Activated CD4-positive, alpha-beta memory T cell treated with anti-CD3 and anti-CD28 coated beads, Interleukin-2, amount 10 ng/mL, durations not matched to agents 7 days and 5 days (primary cell): ENCODE results near the gene CLIC3. TPM values are rescaled to one million over a fixed set of nuclear protein-coding genes. Genes with fewer than 3 reads are reported as not detected.

ENCODE experiments used
- CTCF ChIA-PET: fragments of 350-600 bp; sonication (Branson Sonifier 250); formaldehyde crosslinking; loops from one replicate; lab custom pipeline; 2021; ENCODE audit warnings: antibody characterized with exemption, inconsistent platforms; lab: Charles Lee
- POLR2A ChIA-PET: fragments of 350-600 bp; sonication (Branson Sonifier 250); formaldehyde crosslinking; loops from one replicate; lab custom pipeline; 2021; ENCODE audit warnings: antibody characterized with exemption; lab: Charles Lee
- DNase-seq: peaks from one replicate; pipeline ENCODE4 v3.0.0-alpha.2; 2020
- H3K27ac Mint-ChIP-seq: one replicate; pipeline ENCODE4 v1.8.0; 2021; ENCODE audit warnings: mild to moderate bottlenecking, mixed read lengths
- H3K27me3 Mint-ChIP-seq: one replicate; pipeline ENCODE4 v1.8.0; 2021; ENCODE audit warnings: mixed read lengths
- H3K36me3 Mint-ChIP-seq: one replicate; pipeline ENCODE4 v1.8.0; 2021; ENCODE audit warnings: low read depth, mixed read lengths
- H3K4me1 Mint-ChIP-seq: one replicate; pipeline ENCODE4 v1.8.0; 2021; ENCODE audit warnings: mixed read lengths
- H3K4me3 Mint-ChIP-seq: one replicate; pipeline ENCODE4 v1.8.0; 2021; ENCODE audit warnings: mild to moderate bottlenecking, mixed read lengths
- H3K9me3 Mint-ChIP-seq: one replicate; pipeline ENCODE4 v1.8.0; 2021; ENCODE audit warnings: mixed read lengths
- total RNA-seq, 2 experiments: library from RNA; stranded (reverse); gene quantifications; one replicate each; pipeline ENCODE4 v1.2.3, GENCODE V29; 2021

CLIC3 gene, protein sequence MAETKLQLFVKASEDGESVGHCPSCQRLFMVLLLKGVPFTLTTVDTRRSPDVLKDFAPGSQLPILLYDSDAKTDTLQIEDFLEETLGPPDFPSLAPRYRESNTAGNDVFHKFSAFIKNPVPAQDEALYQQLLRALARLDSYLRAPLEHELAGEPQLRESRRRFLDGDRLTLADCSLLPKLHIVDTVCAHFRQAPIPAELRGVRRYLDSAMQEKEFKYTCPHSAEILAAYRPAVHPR
- 1 to 10 TPM; 3.7 to 4.9 TPM for total RNA-seq

DNA sequence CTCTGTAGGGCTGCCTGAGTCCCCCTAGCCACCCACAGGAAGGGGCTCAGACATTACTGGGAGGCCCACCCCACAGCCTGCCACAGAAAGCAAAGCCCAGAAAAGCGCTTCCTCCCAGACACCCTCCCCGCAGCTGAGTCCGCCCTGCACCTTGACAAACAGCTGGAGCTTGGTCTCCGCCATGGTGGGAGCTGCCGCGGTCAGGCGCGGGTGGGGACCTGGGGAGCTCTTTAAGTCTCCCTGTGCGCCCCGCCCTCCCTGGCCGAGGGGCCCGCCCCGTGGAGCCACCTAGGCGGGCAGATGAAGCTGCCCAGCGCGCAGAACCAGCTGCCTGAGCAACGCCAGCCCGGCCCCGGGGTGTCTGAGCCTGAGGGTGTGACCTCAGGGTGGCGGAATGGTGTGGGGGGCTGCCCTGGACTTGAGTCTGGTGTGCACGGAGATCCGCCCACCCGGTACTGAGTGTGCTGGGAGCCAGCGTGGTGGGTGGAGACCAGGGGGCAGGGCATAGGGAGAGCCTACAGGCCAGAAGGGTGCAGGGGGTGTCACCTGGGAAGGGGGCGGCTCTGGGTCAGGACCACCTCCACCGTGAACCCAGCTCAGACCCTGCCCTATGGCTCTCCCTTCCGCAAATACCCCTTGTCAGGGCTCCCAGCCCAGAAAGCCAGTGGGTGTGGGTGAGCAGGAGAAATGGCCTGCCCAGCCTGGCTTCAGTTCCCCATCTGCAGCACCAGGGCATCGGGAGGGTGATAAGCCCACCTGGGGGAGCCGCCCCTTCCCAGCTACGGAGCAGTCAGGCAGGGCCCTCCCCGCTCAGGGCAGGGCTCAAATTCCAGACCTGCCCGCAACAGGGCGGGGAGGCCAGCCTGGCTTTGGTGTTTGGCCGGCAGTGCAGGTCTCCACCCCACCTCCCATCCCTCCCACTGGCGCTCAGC is at the start of gene CLIC3:
TSS of gene CLIC3 (minus strand) at position 208 of the 932 bp plus-strand sequence. CDS start at position 183, 25 bp downstream.
- ChIA-PET CTCF (interaction anchor here (0.8 to 5.5 kb wide), 6 partner anchors 32 to 204 kb away, joined by 3 to 26 read pairs (median 4); partner anchors contain the start of gene ABCA2), POLR2A (interaction anchor here (0.9 to 2.3 kb wide), 14 partner anchors 12 to 244 kb away, joined by 3 to 9 read pairs (median 5); partner anchors contain the start of genes FUT7, RABL6 and TUBB4B)
- peaks cover 13% of the 10 kb centered on the region for H3K36me3 Mint-ChIP-seq
- H3K4me3 Mint-ChIP-seq: peak within 1 kb of the TSS; percentile 21
- peak within 1 kb of the TSS; percentile 65 for H3K27ac Mint-ChIP-seq
- peaks cover 5% of the 10 kb centered on the region for H3K27me3 Mint-ChIP-seq
- H3K4me1 Mint-ChIP-seq: peaks cover 60% of the 10 kb centered on the region
- peak; percentile 62 for DNase-seq
- no peaks in the 10 kb centered on the region for H3K9me3 Mint-ChIP-seq

DNA sequence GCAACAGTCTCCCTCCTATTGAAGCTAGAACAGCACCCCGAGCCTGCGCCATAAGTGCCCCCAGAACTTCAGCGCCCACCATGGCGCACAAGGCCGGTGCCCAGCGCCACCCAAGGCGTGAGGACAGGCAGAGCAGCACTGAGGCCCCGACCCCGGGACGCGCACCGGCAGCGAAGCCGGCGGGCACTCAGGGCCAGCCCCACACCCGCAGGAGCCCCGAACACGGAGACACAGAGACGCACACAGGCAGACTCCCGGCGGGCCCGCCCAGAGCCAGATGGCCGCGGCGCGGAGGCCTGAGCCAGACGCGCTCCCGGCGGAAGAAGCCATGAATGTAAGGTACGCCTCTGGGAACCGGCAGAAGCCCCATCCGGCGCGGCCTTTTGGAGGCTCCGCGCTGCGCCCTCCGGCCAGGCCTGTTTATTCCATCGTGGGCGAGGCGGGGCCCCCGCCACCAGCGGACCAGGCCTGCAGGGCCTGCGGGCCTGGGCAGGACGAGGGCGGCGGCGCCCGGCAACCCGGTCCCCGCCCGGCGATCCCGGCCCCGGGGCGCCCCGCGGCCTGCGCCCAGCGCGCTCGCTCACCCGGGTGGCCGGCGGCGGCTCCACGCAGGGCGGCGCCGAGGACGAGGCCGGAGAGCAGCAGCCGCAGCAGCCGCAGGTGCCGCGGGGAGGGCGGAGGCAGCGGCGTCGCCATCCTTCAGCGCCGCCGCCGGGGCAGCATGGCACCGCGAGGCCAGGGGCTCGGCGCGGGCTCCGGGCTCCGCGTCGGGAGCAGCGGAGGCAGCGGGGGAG is 49.1 kb upstream of the CLIC3 start:
- Mint-ChIP-seq H3K4me3 (peak overlapping the region; percentile 76), H3K9me3 (no peaks in the 10 kb centered on the region), H3K36me3 (no peaks in the 10 kb centered on the region), H3K4me1 (peaks cover 29% of the 10 kb centered on the region), H3K27ac (peak overlapping the region; percentile 65), H3K27me3 (peaks cover 31% of the 10 kb centered on the region)
- DNase-seq: no peak
- ChIA-PET POLR2A (interaction anchor here (1.3 to 2.2 kb wide), 4 partner anchors 10 to 22 kb away, joined by 4 to 12 read pairs (median 7); no protein-coding TSS in a partner anchor), CTCF (interaction anchor here (0.6 to 2.5 kb wide), 9 partner anchors 10 to 80 kb away, joined by 3 to 69 read pairs (median 13); partner anchors contain the start of genes ABCA2, MAN1B1 and SAPCD2)

DNA sequence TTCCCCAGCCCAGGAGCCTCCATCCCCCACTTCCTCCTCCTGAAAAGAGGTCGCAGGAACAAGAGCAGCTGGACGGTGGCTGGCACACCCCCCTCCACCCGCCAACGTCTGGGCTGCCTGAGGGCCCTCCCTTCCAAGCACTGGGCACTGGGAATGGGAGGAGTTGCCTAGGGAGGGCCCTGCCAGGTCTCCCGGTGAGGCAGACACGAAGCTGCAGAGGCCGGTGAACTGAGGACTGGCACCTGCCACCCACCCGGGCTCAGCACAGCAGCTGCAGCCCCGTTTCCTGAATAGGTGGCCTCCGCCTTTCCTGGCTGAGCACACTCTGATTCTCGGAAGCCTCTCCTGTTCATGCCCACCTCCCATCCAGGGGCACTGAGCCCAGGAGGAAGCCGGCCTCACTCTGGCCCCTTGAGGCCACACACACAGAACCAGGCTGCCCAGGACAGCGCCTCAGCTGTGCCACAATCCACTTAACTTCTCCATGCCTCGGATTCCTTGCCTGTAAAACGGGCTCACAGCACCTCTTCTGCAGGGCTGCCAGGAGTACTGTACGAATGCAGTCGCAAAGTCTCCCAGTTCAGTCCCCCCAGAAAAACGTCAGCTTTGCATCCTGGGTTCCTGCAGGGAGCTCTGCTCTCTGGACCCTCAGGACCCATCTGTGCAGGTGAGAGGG is 48.3 kb upstream of the CLIC3 start:
- no peaks in the 10 kb centered on the region for H3K9me3 Mint-ChIP-seq
- no peak for DNase-seq
- ChIA-PET POLR2A (interaction anchor here (0.9 to 2.2 kb wide), 5 partner anchors 10 to 85 kb away, joined by 3 to 12 read pairs (median 6); no protein-coding TSS in a partner anchor), CTCF (interaction anchor here (0.8 to 2.5 kb wide), 4 partner anchors 10 to 41 kb away, joined by 3 to 18 read pairs (median 10); partner anchors contain the start of gene ABCA2)
- peak overlapping the region; percentile 65 for H3K27ac Mint-ChIP-seq
- peak overlapping the region; percentile 76 for H3K4me3 Mint-ChIP-seq
- no peaks in the 10 kb centered on the region for H3K36me3 Mint-ChIP-seq
- peaks cover 26% of the 10 kb centered on the region for H3K4me1 Mint-ChIP-seq
- H3K27me3 Mint-ChIP-seq: peaks cover 25% of the 10 kb centered on the region

DNA sequence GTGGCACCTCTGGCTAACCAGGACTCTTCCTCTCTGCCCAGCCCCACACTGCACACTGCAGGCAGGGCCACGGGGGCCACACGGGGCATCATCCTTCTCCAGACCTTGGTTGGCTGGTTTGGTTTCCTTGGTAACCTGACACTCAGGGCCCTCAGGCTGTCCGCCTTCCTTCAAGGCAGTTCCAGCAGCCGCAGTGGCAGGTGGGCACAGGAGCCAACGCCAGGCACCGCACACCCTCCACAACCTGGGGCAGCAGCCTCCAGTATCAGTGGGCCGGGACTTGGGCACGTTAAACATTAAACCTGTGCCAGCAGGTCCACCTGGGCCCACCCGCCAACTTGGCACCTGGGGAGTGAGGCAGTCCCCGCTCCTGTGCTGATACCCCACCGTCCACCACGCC is 47.7 kb upstream of the CLIC3 start:
- H3K27me3 Mint-ChIP-seq: peaks cover 22% of the 10 kb centered on the region
- no peaks in the 10 kb centered on the region for H3K9me3 Mint-ChIP-seq
- H3K4me1 Mint-ChIP-seq: peaks cover 23% of the 10 kb centered on the region
- DNase-seq: no peak
- no peak overlapping the region for H3K27ac Mint-ChIP-seq
- no peaks in the 10 kb centered on the region for H3K36me3 Mint-ChIP-seq
- CTCF ChIA-PET: interaction anchor here (2.3 to 2.5 kb wide), 2 partner anchors 9 to 15 kb away, joined by 17 to 18 read pairs; partner anchors contain the start of gene ABCA2
- POLR2A ChIA-PET: interaction anchor here (0.9 to 2.2 kb wide), 5 partner anchors 10 to 86 kb away, joined by 3 to 12 read pairs (median 6); no protein-coding TSS in a partner anchor
- peak overlapping the region; percentile 76 for H3K4me3 Mint-ChIP-seq

DNA sequence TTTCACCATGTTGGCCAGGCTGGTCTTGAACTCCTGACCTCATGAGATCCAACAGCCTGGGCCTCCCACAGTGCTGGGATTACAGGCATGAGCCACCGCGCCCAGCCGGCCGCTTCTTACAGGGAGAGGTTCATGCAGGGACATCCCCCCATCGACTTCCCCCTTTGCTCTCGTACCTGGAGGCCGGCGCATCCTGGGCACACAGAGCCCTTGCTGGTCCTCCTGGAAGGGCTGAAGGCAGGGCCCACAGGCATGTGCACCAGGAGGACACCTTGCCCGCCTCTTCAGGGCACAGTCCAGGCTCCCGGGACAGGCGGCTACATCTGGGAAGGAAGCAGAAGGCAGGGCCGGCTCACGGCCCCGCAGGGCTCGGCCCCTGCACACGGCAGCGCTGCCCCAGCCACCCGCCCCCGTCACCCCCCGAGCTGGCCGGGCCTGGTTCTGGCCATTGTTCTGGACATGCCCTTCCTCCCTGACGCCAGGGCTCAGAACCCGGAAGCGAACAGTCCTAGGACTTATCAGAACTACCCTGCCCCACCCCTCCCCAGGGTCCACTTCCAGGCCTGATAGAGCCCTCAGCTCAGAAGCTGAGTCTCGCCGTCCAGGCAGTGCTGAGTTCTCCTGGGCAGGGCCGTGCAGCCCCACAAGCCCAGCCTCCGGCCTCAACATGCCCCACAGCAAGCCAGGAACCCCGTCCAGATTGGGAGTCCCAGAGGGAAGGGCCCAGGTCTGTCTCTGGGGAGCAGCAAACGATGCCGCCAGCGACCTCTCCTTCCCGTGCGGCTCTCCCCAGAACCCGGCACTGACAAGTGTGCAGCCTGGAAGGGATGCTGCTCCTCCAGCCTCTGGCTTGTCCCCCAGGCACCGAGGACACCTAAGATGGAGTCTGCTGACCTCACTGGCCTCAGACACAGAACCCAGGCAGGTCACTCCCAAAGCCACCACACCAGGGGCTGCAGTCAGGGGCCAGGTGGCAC is 46.7 kb upstream of the CLIC3 start:
- Mint-ChIP-seq H3K4me3 (no peak overlapping the region), H3K9me3 (no peaks in the 10 kb centered on the region), H3K27me3 (peaks cover 22% of the 10 kb centered on the region), H3K36me3 (no peaks in the 10 kb centered on the region), H3K27ac (no peak overlapping the region), H3K4me1 (peaks cover 23% of the 10 kb centered on the region)
- ChIA-PET CTCF (interaction anchor here (2.3 to 2.5 kb wide), 2 partner anchors 8 to 14 kb away, joined by 17 to 18 read pairs; partner anchors contain the start of gene ABCA2), POLR2A (interaction anchor here (2.2 kb wide), 1 partner anchor 9 kb away, joined by 12 read pairs; no protein-coding TSS in a partner anchor)
- DNase-seq: no peak

DNA sequence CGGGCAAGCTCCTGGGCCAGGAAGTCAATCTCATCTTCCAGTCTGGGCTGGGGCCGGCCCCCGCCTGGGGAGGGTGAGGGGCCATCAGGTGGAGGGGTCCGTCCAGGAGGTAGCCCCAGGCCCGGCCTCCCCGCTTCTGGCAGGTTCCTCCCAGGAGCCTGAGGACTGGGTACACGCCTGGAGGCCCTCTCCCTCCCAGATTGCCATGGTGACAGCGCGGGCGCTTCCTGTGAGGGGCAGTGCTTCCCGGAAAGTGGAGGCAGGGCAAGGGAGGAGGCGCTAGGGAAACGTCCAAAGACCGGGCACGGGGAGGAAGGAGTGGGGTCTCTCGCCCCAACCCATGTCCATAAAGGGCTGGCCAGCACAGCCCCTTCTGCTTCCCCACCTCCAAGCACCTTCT is 44.8 kb upstream of the CLIC3 start:
- peaks cover 19% of the 10 kb centered on the region for H3K4me1 Mint-ChIP-seq
- POLR2A ChIA-PET: no interaction called here
- CTCF ChIA-PET: no interaction called here

DNA sequence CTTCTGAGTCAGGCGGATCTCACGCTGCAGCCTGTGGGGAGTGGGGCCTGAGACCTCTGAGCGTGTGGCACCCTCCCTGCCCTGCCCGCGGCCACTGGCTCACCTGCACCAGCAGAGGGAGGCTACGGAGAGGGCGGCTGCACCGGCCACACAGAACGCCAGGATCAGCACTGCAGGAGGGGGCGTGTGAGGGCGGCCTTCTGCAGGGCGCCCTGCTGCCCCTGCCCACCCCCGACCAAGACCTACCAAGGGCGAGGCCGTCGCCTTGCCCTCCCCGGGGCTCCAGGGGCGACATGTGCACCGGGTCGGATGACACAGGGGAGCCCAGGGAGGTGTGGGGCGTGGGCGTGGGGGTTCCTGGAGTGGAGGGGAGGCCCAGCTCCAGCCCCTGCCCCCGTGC is 44.2 kb upstream of the CLIC3 start:
- DNase-seq: no peak
- peaks cover 19% of the 10 kb centered on the region for H3K4me1 Mint-ChIP-seq
- peaks cover 6% of the 10 kb centered on the region for H3K27me3 Mint-ChIP-seq
- H3K36me3 Mint-ChIP-seq: peaks cover 3% of the 10 kb centered on the region
- H3K4me3 Mint-ChIP-seq: no peak overlapping the region
- CTCF ChIA-PET: no interaction called here
- H3K27ac Mint-ChIP-seq: no peak overlapping the region
- H3K9me3 Mint-ChIP-seq: no peaks in the 10 kb centered on the region
- POLR2A ChIA-PET: no interaction called here

More for the DNA sequence above, 44.8 kb upstream of the CLIC3 start:
- DNase-seq: no peak
- Mint-ChIP-seq H3K27me3 (peaks cover 6% of the 10 kb centered on the region), H3K36me3 (peaks cover 3% of the 10 kb centered on the region), H3K9me3 (no peaks in the 10 kb centered on the region), H3K4me3 (no peak overlapping the region), H3K27ac (no peak overlapping the region)

DNA sequence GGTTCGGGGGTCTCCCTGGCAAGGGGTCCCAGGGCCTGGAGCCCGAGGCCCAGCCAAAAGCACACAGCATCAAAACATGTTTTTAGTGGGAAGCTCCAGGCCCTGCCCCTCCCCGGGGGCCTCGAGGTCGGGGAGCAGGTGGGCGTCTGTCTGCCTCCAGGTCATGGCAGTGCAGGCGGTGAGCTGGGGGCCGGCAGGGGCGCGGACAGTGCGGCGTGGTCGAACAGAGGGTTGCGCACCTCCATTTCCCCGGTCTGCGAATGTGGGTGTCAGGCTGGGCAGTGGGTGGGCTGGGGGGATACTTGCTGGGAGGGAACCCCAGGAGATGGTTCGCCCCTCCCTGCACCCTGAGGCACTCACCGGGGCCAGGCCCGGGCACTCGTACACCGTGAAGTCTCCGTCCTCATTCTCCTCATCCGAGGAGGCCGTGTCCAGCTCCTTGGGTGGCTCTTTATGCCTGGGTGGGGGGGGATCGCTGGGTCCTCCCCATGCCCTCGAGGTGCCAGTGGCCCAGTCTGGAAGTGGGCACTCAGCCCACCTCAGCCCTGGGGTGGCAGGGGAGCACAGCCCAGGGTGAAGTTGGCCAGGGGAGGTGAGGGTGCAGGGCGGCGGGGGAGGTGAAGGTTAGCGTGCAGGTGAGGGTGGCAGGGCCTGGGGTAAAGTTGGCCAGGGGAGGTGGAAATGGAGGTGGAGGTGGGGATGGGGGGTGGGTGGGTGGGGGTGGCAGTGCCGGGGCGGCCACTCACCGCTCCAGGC is 43.4 kb upstream of the CLIC3 start:
- CTCF ChIA-PET: interaction anchor here (3.1 kb wide), 1 partner anchor 11 kb away, joined by 12 read pairs; no protein-coding TSS in a partner anchor
- no peak for DNase-seq
- Mint-ChIP-seq H3K4me1 (peaks cover 23% of the 10 kb centered on the region), H3K4me3 (no peak overlapping the region), H3K36me3 (peaks cover 3% of the 10 kb centered on the region), H3K27ac (no peak overlapping the region), H3K9me3 (no peaks in the 10 kb centered on the region), H3K27me3 (peaks cover 2% of the 10 kb centered on the region)
- POLR2A ChIA-PET: no interaction called here

DNA sequence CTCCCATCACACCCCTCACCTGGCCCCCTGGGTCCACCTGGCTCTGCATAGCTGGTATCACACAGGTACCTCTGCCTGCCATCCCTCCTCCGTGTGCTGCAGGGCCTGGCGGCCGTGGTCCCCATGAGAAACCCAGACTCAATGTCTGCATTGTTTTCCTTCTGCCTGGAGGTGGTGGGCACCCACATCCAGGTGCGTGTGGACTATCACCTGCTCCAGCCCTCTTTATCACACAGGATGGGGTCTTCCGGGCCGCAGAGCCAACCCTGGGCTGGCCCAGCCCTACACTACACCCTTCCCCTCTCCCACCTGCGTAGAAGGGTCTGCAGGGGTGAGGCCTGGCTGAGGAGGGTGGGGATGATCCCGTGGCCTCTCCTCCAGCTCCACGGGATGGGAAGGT is 42.5 kb upstream of the CLIC3 start:
- POLR2A ChIA-PET: interaction anchor here (1.2 kb wide), 1 partner anchor 29 kb away, joined by 5 read pairs; no protein-coding TSS in a partner anchor
- H3K4me1 Mint-ChIP-seq: peaks cover 20% of the 10 kb centered on the region

DNA sequence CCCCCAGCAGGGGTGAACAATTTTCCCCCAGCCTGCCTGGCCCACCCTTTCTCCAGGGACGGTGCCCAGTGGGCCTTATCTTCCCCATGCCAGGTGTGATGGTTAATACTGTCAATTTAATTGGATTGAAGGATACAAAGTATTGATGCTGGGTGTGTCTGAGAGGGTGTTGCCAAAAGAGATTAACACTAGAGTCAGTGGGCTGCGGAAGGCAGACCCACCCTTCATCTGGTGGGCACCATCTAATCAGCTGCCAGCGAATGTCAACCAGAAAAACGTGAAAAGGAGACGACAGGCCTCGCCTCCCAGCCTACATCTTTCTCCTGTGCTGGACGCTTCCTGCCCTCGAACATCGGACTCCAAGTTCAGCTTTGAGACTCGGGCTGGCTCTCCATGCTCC is 41.1 kb upstream of the CLIC3 start:
- DNase-seq: no peak
- CTCF ChIA-PET: interaction anchor here (1.2 to 9.9 kb wide), 4 partner anchors 8 to 151 kb away, joined by 3 to 149 read pairs (median 8); partner anchors contain the start of genes C8G, FBXW5 and TRAF2
- H3K27me3 Mint-ChIP-seq: no peaks in the 10 kb centered on the region

More for the DNA sequence above, 42.5 kb upstream of the CLIC3 start:
- H3K36me3 Mint-ChIP-seq: peaks cover 3% of the 10 kb centered on the region
- H3K27me3 Mint-ChIP-seq: no peaks in the 10 kb centered on the region
- no peaks in the 10 kb centered on the region for H3K9me3 Mint-ChIP-seq
- CTCF ChIA-PET: interaction anchor here (3.1 kb wide), 1 partner anchor 10 kb away, joined by 12 read pairs; no protein-coding TSS in a partner anchor
- no peak overlapping the region for H3K27ac Mint-ChIP-seq
- no peak for DNase-seq
- no peak overlapping the region for H3K4me3 Mint-ChIP-seq

More for the DNA sequence above, 41.1 kb upstream of the CLIC3 start:
- Mint-ChIP-seq H3K27ac (no peak overlapping the region), H3K4me1 (peaks cover 30% of the 10 kb centered on the region), H3K4me3 (no peak overlapping the region), H3K9me3 (no peaks in the 10 kb centered on the region), H3K36me3 (peaks cover 3% of the 10 kb centered on the region)
- POLR2A ChIA-PET: interaction anchor here (0.9 to 1.3 kb wide), 3 partner anchors 9 to 44 kb away, joined by 3 to 5 read pairs (median 5); partner anchors contain the start of gene ABCA2
